Measurements from ENCODE around the gene TIMP3.

Gene TIMP3

DNA sequence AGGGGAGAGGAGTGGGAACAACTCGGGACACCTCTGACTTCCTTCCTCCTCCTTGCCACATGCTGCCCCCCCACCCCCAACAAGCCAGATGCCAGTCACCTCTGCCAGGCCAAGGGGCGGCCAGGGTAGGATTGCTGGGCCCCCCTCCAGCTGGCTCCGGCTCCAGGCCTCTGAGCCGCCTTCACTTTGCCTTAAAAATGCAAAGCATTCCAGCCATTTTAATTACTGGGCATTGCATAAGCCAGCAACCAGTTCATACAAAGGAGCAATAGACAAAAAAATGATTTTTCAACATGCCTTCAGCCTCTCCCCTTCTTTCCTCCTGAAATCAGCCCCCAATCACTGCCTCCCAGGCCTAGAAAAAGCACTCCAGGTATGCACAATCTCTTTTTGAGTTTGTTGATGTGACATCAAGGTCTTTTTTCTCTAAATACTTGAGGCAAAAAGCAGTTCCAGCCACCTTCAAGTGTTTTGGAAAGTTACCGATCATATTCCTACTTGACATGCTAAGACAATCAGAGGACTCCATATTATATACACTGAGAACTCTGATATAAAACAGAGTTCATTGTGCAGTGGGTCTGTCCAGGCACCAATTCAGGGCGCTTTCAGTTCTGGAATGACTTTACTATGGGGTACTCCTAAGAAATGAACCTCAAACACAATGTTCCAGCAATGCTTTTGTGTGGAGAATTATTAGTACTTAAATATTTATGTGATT, 12.4 kb upstream of the TIMP3 start:
- DNase-seq: no peak

DNA sequence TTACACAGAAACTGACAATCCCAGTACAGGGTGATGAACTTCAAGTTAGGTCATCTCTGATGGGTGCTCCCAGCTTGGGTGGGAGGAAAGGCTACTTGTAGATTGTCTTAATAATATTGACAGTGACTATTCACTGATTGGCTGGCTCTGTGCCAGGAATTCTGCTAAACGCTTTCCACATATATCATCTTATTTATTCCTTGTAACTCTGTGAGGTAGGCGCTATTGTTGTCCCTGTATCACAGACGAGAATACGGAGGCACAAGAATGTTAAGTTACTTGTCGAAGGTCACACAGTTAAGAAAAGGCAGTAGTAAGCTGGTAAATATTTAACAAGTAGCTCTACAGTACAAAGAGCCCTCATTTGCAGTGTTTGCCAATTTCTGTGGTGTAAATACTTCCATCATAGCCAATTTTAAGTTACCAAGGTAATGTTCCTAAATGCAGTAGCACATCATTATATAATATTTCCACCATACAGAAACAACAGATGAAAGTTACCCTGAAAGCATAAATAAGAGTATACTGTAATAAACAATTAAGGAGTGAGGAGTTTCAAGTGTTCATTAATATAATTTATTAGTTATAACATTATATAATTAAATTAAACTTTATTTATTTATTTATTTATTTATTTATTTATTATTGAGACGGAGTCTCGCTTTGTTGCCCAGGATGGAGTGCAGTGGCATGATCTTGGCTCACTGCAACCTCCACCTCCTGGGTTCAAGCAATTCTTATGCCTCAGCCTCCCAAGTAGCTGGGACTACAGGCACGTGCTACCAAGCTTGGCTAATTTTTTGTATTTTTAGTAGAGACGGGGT, 11.5 kb upstream of the TIMP3 start:
- no peak for DNase-seq

DNA sequence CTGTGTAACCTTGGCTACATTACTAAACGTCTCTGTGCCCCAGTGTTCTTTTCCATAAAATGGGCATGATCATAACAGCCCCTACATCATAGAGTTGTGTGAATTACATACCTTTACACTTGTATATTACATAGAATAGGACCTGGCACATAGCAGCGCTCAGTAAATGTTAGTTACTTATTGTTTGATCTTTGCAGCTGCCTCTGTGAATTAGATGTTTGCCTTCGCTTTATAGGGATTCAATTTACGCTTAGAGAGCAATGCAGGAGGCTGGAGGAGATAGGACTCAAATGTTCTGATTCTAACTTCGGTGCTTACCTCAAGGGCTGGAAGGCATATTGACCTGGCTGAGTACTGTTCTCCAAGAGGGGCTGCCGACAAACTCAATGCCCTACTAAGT, 10.4 kb upstream of the TIMP3 start:
- DNase-seq: no peak

DNA sequence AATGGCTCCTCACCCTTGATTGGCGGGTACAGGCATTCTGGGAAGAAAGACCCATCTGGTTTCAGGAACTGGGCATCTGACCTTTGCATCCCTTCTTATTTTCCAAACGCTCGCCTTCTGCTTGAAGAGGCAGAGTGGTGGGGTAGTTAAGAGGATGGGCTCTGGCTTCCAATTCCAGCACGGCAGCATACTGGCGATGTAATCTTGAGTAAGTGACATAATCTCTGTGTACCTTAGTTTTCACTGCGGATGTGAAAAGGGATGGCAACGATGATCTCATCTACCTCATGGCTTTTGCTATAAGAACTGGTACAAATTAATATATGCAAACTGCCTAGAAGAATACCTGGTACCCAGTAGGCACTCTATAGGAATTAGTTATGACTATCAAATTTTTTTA, 10.0 kb upstream of the TIMP3 start:
- DNase-seq: no peak

GRCh38 chr22:32793589-32793988, 7.9 kb upstream of the TIMP3 start:
- DNase-seq: no peak

DNA sequence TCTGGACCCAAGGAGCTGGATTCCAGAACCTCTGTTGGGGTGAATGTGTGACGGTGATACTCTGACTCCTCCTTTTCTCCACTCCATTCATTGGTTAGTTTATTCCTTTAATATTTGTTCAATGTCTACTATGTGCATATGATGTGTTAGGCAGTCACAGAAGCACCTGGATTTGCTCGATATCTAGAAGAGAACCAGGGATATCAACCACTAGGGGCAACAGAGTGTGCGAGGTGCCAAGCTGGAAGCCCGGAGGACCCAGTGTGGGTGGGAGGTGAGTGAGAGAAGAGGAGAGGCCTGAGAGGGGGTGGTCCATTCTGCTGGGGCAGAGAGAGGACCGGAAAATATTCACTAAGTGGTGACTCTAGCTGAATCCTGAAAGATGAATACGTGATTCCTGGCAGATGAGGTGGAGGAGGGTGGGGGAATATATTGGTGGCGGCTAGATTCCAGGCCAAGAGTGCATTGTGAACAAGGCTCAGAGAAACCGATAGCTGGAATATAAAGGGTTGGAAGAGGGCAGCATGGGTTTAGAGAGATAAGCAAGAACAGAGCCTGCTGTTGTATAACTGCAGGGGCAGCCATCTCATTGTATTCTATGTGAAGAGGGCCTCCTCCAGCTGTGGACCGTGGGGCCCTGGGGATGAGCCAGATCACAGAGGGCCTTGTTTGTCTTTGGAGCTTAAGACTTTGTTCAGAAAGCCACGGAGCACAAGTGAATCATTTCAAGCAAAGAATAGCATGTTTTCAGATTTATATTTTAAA, 6.9 kb upstream of the TIMP3 start:
- DNase-seq: no peak

DNA sequence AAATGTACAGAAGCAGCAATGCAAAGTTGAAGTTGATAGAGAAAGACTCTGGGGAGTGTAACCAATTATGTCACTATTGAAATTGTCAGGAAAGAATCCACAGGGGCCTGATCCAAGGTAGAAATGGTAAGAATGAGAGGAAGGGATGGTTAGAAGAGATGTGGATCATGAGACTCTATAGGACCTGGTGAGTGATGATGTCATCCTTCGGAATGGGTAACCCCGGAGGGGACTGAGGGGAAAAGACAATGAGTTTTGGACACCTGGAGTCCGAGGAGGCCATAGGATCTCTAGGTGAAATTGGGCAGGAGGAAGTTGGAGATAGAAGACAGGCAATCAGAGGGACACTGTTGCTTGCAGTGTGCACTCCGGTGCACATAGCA, 6.3 kb upstream of the TIMP3 start:
- no peak for DNase-seq

DNA sequence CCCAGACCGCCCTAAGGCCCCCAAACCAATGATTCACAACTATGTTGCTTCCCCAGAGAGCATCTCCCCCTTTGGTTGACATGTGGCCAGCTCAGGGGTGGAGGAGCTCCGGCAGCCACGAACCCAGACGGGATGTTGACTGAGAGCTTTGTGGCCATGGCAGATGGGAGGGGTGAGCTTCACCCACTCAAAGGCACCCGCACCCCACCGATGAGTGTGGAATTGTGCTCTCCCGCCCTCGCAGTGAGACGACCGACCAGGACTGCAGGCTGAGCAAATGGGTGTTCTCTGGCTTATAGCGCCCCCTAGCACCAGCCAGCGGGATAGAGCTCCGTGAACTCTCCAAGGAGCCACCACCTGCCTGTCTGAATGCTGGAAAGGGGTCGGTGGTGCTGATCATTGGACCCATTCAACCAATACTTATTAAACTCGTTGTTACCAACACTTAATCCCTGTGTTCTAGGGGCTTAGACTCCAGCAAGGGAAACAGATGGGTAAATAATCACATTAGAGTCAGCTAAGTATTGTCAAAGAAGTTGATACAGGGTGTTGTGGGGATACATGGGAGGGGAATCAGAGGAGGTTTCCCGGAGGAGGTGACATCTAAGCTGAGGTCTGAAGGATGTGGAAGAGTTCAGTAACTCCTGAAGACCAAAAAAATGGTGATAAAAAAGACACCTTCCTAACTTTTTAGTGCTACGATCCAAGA, 4.5 kb upstream of the TIMP3 start:
- DNase-seq: no peak

DNA sequence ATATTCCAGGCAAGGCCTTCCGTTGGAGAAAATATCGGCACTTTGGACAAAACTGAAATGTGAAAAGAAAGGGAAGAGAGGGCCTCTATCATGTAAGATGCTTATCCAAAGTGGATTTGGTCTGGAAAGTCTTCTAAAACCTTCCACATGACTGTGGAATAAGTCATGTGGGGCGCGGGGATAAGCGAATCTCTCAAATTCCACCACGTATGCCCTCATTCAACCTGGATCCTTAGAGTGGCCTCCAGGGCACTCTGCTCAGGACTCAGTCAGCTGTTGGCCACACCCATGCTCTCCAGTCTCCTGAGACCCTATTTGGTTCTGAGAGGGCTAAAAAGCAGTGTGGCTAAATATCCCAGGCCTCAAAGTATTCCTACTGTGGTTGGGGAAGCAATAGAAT, 2.0 kb upstream of the TIMP3 start:
- DNase-seq: no peak

DNA sequence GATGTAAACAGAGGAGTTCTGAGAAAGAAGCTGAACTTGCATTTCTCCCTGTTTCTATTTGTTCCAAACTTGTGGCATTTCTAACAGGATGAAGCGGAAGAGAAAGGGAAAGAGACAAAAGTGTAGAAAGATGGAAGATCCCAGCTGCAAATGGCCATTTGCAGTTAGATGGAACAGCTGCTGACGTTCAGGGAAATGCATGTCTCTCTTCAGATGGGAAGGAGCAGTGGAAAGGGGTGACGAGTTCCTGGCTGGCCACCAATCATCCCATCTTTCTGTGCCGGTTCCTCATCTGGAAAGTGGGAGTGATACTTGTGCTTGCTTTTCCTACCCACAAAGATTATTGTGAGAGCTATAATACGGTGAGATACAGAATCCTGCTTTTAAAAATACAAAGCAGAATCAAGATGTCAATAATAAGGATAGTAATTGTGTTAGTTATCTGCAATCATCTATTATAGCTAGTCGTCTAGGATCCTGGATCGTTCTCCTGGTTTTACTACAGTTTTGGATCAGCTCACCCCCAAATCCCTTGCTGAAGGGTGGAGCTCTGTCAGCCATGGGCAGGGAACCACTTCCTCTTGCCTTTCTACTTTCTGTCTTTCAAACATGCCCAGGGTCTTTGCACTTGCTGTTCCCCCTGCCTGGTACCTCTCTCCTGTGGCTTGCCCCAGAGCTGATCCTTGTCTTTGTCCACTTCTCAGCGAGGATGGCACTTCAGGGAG, 1.2 kb upstream of the TIMP3 start:
- DNase-seq: no peak

DNA sequence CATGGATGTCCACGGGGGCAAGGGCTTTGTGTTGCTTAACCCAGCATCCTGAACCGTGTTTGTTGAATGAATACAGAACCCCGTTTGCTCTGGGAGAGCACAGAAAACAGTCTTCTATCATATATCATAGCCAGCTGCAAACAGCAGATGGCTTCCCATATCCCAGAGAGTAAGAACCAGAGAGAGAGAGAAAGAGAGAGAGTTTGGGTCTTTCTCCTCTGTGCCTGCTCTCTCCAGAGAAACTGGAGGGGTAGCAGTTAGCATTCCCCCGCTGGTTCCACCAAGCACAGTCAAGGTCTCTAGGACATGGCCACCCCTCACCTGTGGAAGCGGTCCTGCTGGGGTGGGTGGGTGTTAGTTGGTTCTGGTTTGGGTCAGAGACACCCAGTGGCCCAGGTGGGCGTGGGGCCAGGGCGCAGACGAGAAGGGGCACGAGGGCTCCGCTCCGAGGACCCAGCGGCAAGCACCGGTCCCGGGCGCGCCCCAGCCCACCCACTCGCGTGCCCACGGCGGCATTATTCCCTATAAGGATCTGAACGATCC, 440 bp upstream of the TIMP3 start:
- DNase-seq: no peak

DNA sequence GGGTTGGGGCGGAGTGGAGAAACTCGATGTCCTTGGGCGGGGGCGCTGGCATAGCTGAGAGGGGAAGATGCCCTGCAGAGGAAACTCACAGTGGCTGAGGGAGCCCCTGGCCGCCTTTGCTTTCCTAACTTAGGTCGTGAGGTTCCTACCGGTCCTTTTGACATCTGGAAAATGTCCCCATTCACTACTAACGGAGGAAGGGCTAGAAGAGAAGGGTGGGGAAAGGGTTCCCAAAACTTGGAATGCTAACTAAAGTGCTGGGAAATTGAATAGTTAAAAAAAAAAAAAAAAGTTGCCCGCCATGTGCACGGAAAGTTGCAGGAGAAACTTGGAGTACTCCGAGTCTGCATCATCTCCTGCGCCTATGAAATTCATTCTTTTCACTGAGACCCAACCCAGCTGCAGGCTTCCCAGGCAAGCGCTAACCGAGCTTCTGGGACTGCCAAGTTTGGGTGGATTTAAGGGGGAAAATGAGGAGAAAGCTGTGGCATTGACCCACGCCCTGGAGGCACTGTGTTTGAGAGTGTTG, 796 bp downstream of the TIMP3 start:
- DNase-seq: no peak

GRCh38 chr22:32803020-32803737, 1.7 kb downstream of the TIMP3 start:
- no peak for DNase-seq

DNA sequence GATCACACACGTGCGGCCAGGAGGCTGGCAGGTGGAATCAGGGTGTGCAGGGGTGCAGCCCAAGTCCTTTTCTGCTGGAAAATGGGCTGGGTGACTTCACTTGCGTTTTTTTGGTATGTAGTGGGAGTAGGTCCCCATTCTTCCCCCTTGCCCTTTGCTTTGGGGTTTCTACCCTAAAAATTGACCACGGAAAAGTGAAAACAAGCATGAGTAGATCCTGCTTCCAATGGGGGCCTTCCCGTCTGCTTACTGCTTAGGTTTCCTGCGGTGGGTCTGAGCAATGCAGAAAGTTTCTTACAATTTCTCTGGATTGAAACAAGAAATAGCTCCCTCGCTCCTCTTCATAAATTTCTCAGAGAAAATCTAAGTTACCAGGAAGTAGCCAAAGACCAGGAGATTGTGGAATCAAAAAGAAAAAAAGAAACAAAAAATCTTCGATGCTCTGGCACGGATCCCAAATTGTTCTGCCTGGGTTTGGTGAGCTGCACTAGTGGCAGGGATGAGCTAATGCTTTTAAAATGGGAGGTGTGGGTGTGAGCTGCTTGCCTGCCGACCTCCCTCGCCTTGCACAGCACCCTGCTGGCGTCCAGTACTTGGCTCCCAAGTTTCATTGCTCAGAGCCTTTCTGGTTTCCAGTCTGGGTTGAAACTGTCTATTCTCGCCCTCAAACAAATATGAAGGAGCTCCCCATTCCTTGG, 2.4 kb downstream of the TIMP3 start:
- no peak for DNase-seq

DNA sequence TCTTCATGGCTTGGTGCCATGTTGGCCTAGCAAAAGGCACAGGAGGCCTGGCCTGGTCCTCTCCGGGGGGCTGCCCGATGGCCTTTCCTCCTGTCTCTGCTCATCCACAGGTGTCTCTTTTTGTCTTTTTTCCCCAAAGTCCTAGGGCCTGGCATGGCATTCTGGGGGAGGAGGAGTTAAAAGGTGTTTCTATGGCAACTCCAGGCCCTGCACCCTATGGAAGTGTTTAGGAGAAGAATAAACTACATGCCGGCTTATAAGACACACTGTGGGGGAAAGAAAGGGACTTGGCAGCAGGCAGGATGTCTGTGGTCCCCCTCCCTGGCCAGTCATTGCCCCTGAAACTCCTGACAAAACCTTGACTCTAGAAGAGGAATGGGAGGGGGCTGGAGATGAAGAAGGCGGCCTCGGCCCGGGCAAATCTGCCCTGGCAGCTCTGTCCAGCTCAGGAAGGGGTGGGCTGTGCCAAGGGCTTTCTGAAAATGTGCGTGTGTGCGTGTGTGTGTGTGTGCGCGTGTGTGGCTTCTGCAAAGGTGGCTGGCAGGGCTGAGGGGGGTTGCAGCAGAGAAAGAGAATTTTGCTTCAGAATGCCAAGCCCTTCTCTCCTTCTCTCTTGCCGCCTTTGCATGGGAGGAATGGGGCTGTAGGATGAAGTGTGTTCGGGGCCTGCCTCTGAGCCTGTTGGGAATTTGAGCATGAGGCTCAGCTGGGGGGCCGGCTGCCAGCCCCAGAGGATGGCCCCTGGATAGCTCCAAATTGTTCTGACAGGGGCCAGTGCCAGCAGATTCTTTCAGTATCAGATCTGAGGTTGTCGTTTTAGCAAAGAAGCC, 3.2 kb downstream of the TIMP3 start:
- no peak for DNase-seq

GRCh38 chr22:32805361-32805881, 3.9 kb downstream of the TIMP3 start:
- no peak for DNase-seq

GRCh38 chr22:32806296-32806695, 4.8 kb downstream of the TIMP3 start:
- no peak for DNase-seq

- no peak for DNase-seq
These were observed 6.5 kb downstream of the TIMP3 start for GRCh38 chr22:32808038-32808445.

Measured in SHP77 treated with DMSO at 0.1 percent for 48 hours (cell line).